ENCODE measurements around the gene TBXA2R. TPM values are rescaled to one million over a fixed set of nuclear protein-coding genes. Genes with fewer than 3 reads are reported as not detected.

TBXA2R gene
- total and polyA plus RNA-seq, 2 experiments from 2014 or later: 0.42 to 0.73 TPM

DNA sequence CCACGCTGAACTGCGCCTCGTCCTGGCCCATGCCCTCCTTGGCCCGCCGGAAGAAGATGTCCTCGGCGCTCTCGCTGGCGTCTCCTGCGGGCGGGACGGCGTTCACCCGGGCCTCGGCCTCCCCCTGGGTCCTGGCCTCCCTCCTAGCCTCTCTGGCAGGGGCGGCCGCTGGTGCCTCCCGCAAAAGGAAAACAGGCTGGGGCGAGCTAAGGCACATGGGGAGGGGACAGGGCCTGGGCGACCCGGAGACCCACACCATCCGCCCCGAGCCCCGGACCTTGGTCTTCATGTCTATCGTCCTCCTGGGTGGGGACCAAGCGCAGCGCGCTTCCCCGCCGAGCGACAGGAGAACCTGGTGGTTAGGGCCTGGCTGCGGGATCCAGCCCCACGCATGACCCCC lies 5.7 kb upstream of the TBXA2R start (continued):
- TF ChIP-seq, protein P1, sequence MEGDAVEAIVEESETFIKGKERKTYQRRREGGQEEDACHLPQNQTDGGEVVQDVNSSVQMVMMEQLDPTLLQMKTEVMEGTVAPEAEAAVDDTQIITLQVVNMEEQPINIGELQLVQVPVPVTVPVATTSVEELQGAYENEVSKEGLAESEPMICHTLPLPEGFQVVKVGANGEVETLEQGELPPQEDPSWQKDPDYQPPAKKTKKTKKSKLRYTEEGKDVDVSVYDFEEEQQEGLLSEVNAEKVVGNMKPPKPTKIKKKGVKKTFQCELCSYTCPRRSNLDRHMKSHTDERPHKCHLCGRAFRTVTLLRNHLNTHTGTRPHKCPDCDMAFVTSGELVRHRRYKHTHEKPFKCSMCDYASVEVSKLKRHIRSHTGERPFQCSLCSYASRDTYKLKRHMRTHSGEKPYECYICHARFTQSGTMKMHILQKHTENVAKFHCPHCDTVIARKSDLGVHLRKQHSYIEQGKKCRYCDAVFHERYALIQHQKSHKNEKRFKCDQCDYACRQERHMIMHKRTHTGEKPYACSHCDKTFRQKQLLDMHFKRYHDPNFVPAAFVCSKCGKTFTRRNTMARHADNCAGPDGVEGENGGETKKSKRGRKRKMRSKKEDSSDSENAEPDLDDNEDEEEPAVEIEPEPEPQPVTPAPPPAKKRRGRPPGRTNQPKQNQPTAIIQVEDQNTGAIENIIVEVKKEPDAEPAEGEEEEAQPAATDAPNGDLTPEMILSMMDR (conservative IDR thresholded peaks at IDR 0.05; ENCODE audit: low read depth in 2 of 2): no peak
- TF ChIP-seq POLR2AphosphoS5 (IDR thresholded peaks at IDR 0.05; ENCODE audit: low read depth) (no peak), STAT1 (IDR thresholded peaks at IDR 0.05; ENCODE audit: unreplicated experiment) (no peak), CREB1 (CRISPR knock-in tag; IDR thresholded peaks at IDR 0.05; ENCODE audit: low read depth) (no peak), ZNF331 (CRISPR knock-in tag; IDR thresholded peaks at IDR 0.05; ENCODE audit: low read depth) (no peak)
- TF ChIP-seq, protein P2, sequence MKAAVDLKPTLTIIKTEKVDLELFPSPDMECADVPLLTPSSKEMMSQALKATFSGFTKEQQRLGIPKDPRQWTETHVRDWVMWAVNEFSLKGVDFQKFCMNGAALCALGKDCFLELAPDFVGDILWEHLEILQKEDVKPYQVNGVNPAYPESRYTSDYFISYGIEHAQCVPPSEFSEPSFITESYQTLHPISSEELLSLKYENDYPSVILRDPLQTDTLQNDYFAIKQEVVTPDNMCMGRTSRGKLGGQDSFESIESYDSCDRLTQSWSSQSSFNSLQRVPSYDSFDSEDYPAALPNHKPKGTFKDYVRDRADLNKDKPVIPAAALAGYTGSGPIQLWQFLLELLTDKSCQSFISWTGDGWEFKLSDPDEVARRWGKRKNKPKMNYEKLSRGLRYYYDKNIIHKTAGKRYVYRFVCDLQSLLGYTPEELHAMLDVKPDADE (IDR thresholded peaks at IDR 0.05): no peak

DNA sequence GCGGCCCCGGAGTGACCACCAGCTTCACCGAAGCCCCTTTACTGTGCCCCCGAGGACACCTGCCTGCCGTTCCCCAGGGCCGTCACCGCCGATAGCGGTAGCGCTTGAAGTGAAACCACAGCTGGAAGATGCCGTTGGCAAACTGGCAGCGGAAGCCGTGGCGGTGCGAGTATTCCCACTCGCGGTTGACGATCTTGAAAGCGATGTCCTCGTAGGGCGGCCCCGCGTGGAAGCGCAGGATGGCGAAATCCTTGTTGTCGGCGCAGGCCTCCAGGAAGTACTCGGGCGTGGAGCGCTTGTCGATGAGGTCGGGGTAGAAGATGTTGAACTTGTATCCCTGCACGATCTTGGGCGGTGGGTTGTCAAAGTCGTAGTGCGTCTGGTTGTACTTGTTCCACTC lies 5.2 kb upstream of the TBXA2R start:
- Histone ChIP-seq H3K79me2 (replicated peaks; ENCODE audit: insufficient read depth) (no peaks in the 10 kb centered on the region), H3K9me2 (ENCODE audit: insufficient read depth) (no peaks in the 10 kb centered on the region), H3K27ac (ENCODE audit: low read depth) (no peak overlapping the region), H3F3A (replicated peaks; ENCODE audit: low read depth) (peaks cover 9% of the 10 kb centered on the region; the same call in 1 of the 2 replicates), H3K4me2 (no peak overlapping the region), H3K4me1 (ENCODE audit: insufficient read depth) (peaks cover 7% of the 10 kb centered on the region), H2AFZ (no peak overlapping the region), H4K20me1 (replicated peaks; ENCODE audit: insufficient read depth) (no peaks in the 10 kb centered on the region), H3K4me3 (no peak overlapping the region), H3K27me3 (ENCODE audit: insufficient read depth) (no peaks in the 10 kb centered on the region), H3K36me3 (ENCODE audit: insufficient read depth) (no peaks in the 10 kb centered on the region)
- ATAC-seq (no peak), DNase-seq (ENCODE audit: low spot score) (no peak)
- Mint-ChIP-seq H3K4me1 (peaks cover 13% of the 10 kb centered on the region), H3K27me3 (ENCODE audit: insufficient read depth, low read depth, poor library complexity) (peaks cover 3% of the 10 kb centered on the region), H3K36me3 (ENCODE audit: low read depth) (peaks cover 16% of the 10 kb centered on the region), H3K27ac (no peak overlapping the region), H3K4me3 (no peak overlapping the region), H3K9me3 (no peaks in the 10 kb centered on the region)
- TF ChIP-seq NANOG (IDR thresholded peaks at IDR 0.05; ENCODE audit: borderline replicate concordance) (no peak), POLR2AphosphoS5 (IDR thresholded peaks at IDR 0.05; ENCODE audit: low read depth) (no peak), EZH2 (IDR thresholded peaks at IDR 0.05; ENCODE audit: low read depth, unreplicated experiment) (no peak), EZH2phosphoT487 (IDR thresholded peaks at IDR 0.05; ENCODE audit: unreplicated experiment) (no peak), CREB1 (CRISPR knock-in tag; IDR thresholded peaks at IDR 0.05; ENCODE audit: low read depth) (no peak), JUNB (IDR thresholded peaks at IDR 0.05; ENCODE audit: unreplicated experiment) (no peak), STAT1 (IDR thresholded peaks at IDR 0.05; ENCODE audit: unreplicated experiment) (no peak)
- TF ChIP-seq, protein P3, sequence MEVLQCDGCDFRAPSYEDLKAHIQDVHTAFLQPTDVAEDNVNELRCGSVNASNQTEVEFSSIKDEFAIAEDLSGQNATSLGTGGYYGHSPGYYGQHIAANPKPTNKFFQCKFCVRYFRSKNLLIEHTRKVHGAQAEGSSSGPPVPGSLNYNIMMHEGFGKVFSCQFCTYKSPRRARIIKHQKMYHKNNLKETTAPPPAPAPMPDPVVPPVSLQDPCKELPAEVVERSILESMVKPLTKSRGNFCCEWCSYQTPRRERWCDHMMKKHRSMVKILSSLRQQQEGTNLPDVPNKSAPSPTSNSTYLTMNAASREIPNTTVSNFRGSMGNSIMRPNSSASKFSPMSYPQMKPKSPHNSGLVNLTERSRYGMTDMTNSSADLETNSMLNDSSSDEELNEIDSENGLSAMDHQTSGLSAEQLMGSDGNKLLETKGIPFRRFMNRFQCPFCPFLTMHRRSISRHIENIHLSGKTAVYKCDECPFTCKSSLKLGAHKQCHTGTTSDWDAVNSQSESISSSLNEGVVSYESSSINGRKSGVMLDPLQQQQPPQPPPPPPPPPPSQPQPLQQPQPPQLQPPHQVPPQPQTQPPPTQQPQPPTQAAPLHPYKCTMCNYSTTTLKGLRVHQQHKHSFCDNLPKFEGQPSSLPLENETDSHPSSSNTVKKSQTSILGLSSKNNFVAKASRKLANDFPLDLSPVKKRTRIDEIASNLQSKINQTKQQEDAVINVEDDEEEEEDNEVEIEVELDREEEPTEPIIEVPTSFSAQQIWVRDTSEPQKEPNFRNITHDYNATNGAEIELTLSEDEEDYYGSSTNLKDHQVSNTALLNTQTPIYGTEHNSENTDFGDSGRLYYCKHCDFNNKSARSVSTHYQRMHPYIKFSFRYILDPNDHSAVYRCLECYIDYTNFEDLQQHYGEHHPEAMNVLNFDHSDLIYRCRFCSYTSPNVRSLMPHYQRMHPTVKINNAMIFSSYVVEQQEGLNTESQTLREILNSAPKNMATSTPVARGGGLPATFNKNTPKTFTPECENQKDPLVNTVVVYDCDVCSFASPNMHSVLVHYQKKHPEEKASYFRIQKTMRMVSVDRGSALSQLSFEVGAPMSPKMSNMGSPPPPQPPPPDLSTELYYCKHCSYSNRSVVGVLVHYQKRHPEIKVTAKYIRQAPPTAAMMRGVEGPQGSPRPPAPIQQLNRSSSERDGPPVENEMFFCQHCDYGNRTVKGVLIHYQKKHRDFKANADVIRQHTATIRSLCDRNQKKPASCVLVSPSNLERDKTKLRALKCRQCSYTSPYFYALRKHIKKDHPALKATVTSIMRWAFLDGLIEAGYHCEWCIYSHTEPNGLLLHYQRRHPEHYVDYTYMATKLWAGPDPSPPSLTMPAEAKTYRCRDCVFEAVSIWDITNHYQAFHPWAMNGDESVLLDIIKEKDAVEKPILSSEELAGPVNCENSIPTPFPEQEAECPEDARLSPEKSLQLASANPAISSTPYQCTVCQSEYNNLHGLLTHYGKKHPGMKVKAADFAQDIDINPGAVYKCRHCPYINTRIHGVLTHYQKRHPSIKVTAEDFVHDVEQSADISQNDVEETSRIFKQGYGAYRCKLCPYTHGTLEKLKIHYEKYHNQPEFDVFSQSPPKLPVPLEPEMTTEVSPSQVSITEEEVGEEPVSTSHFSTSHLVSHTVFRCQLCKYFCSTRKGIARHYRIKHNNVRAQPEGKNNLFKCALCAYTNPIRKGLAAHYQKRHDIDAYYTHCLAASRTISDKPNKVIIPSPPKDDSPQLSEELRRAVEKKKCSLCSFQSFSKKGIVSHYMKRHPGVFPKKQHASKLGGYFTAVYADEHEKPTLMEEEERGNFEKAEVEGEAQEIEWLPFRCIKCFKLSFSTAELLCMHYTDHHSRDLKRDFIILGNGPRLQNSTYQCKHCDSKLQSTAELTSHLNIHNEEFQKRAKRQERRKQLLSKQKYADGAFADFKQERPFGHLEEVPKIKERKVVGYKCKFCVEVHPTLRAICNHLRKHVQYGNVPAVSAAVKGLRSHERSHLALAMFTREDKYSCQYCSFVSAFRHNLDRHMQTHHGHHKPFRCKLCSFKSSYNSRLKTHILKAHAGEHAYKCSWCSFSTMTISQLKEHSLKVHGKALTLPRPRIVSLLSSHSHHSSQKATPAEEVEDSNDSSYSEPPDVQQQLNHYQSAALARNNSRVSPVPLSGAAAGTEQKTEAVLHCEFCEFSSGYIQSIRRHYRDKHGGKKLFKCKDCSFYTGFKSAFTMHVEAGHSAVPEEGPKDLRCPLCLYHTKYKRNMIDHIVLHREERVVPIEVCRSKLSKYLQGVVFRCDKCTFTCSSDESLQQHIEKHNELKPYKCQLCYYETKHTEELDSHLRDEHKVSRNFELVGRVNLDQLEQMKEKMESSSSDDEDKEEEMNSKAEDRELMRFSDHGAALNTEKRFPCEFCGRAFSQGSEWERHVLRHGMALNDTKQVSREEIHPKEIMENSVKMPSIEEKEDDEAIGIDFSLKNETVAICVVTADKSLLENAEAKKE (CRISPR knock-in tag; IDR thresholded peaks at IDR 0.05): no peak
- TF ChIP-seq, protein P4, sequence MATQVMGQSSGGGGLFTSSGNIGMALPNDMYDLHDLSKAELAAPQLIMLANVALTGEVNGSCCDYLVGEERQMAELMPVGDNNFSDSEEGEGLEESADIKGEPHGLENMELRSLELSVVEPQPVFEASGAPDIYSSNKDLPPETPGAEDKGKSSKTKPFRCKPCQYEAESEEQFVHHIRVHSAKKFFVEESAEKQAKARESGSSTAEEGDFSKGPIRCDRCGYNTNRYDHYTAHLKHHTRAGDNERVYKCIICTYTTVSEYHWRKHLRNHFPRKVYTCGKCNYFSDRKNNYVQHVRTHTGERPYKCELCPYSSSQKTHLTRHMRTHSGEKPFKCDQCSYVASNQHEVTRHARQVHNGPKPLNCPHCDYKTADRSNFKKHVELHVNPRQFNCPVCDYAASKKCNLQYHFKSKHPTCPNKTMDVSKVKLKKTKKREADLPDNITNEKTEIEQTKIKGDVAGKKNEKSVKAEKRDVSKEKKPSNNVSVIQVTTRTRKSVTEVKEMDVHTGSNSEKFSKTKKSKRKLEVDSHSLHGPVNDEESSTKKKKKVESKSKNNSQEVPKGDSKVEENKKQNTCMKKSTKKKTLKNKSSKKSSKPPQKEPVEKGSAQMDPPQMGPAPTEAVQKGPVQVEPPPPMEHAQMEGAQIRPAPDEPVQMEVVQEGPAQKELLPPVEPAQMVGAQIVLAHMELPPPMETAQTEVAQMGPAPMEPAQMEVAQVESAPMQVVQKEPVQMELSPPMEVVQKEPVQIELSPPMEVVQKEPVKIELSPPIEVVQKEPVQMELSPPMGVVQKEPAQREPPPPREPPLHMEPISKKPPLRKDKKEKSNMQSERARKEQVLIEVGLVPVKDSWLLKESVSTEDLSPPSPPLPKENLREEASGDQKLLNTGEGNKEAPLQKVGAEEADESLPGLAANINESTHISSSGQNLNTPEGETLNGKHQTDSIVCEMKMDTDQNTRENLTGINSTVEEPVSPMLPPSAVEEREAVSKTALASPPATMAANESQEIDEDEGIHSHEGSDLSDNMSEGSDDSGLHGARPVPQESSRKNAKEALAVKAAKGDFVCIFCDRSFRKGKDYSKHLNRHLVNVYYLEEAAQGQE (IDR thresholded peaks at IDR 0.05; ENCODE audit: unreplicated experiment): no peak

Data from GM23338 (cell line).